ENCODE data around the gene STXBP5L.

DNA sequence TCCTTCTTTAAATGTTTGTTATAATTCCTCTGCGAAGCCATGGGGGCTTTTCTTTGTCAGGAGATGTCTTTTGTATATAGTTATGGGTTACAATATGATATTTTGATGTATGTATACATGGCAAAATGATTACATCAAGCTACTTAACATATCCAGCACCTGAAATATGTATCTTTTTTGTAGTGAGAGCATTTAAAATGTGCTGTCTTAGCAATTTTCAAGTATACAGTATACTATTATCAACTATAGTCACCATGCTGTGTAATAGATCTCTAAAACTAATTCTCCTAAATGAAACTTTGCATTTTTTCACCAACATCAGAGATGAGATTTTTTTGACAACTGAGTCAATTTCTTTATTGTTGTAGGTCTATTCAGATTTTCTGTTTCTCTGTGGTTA is 77.2 kb downstream of the STXBP5L start:
- TF ChIP-seq CTCF (IDR thresholded peaks at IDR 0.05; ENCODE audit: low read depth, low read length) (no peak), EZH2phosphoT487 (IDR thresholded peaks at IDR 0.05; ENCODE audit: low read depth) (no peak)

Measured in OCI-LY3 (cell line).